ENCODE results near the gene XYLT2.

GRCh38 chr17:50397919-50398285 lies 52.0 kb downstream of the XYLT2 start:
- TF ChIP-seq CTCF (IDR thresholded peaks at IDR 0.05; ENCODE audit: insufficient read depth, low read length) (no peak), POLR2AphosphoS5 (IDR thresholded peaks at IDR 0.05; ENCODE audit: low read depth) (no peak), REST (IDR thresholded peaks at IDR 0.05; ENCODE audit: insufficient replicate concordance, low read depth) (no peak)

Data from HL-60 (cell line).